GM19438 (cell line): ENCODE results near the gene ALG12.
A peak's percentile ranks its signal among the peaks of the same experiment; 100 is the strongest.
"Not testable (repeated sequence)": the region's sequence is repeated elsewhere in the genome, so short reads cannot be mapped to it uniquely, and the experiment has no call there.

Experiments used
- ATAC-seq: cut with Tn5 transposase; IDR thresholded peaks from one replicate; pipeline ENCODE4 v1.9.1; 2021; ENCODE audit warnings: low read depth; ENCODE audit not compliant: unreplicated experiment

ALG12 gene

GRCh38 chr22:49947296-49947622 is 29.0 kb upstream of the ALG12 start:
- ATAC-seq = no peak

- ATAC-seq = no peak
Observed at GRCh38 chr22:49946612-49947295, 28.5 kb upstream of the ALG12 start.

- not testable (repeated sequence) for ATAC-seq
Observed at GRCh38 chr22:49945042-49945794, 27.0 kb upstream of the ALG12 start.

GRCh38 chr22:49944399-49944891 is 26.2 kb upstream of the ALG12 start:
- no peak for ATAC-seq

GRCh38 chr22:49943771-49944398 is 25.6 kb upstream of the ALG12 start:
- no peak for ATAC-seq

- ATAC-seq = no peak
Observed at GRCh38 chr22:49943405-49943765, 25.1 kb upstream of the ALG12 start.

- ATAC-seq = no peak
Observed at GRCh38 chr22:49942565-49943404, 24.5 kb upstream of the ALG12 start.

- ATAC-seq = no peak
Observed at GRCh38 chr22:49941507-49942316, 23.5 kb upstream of the ALG12 start.

- no peak for ATAC-seq
Observed at GRCh38 chr22:49938565-49939136, 20.4 kb upstream of the ALG12 start.

GRCh38 chr22:49937758-49938564 is 19.7 kb upstream of the ALG12 start:
- no peak for ATAC-seq

GRCh38 chr22:49936973-49937757 is 18.9 kb upstream of the ALG12 start:
- ATAC-seq = no peak

- ATAC-seq = peak; percentile 64
Observed at GRCh38 chr22:49936018-49936972, 18.1 kb upstream of the ALG12 start.

GRCh38 chr22:49935561-49935960 is 17.3 kb upstream of the ALG12 start:
- no peak for ATAC-seq

GRCh38 chr22:49934891-49935557 is 16.8 kb upstream of the ALG12 start:
- no peak for ATAC-seq

GRCh38 chr22:49934160-49934890 is 16.1 kb upstream of the ALG12 start:
- no peak for ATAC-seq
